ENCODE data around the gene AIRE. TPM values are rescaled to one million over a fixed set of nuclear protein-coding genes. Genes with fewer than 3 reads are reported as not detected.

AIRE gene
- total and polyA plus RNA-seq, 2 donors (not counting 1 experiment from before 2014, with no cell fraction given): not detected

DNA sequence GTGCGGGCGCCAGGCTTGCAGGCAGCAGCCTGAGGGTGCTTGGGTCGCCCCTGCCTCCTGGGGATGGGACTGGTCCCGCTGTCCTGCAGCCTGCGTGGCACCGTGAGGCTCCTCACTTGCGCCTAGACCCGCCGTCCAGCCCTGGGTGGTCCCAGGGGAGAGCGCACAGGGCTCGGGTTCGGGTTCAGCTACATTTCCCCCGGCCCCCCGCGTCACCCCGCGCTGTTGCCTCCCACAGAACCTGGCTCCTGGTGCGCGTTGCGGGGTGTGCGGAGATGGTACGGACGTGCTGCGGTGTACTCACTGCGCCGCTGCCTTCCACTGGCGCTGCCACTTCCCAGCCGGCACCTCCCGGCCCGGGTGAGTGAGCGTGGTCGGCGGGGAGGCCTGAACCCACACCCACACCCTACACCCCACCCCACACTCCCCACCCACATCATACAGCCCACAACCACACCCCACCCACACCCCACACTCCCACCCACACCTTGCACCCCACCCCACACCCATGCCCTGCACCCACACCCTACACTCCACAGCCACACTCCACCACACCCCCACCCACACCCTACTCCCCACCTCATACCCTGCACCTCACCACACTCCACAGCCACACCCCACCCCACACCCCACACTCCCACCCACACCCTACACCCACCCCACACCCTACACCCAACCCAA lies 8.0 kb downstream of the AIRE start:
- Histone ChIP-seq H2AFZ (ENCODE audit: low read length) (no peak overlapping the region), H3K79me2 (ENCODE audit: control insufficient read depth, insufficient read depth, low read length) (no peaks in the 10 kb centered on the region), H3K4me2 (ENCODE audit: extremely low read depth, insufficient read depth, low read length) (no peak overlapping the region), H3K9me3 (ENCODE audit: control insufficient read depth, insufficient read depth, low read depth, low read length) (no peaks in the 10 kb centered on the region), H3K36me3 (ENCODE audit: control insufficient read depth, insufficient read depth, low read length) (no peaks in the 10 kb centered on the region), H3K27ac (ENCODE audit: insufficient read depth, low read length) (no peak overlapping the region), H3K4me1 (ENCODE audit: control insufficient read depth, extremely low read depth, insufficient read depth, low read length) (no peaks in the 10 kb centered on the region), H3K4me3 (replicated peaks in 1 of 4; ENCODE audit: control extremely low read depth in 1 of 4, insufficient read depth in 1 of 4, low read depth in 3 of 4, low read length in 4 of 4) (no peak overlapping the region), H3K27me3 (ENCODE audit: control insufficient read depth, insufficient read depth, low read length) (no peaks in the 10 kb centered on the region), H4K20me1 (ENCODE audit: control insufficient read depth, extremely low read depth, insufficient read depth, low read length) (no peaks in the 10 kb centered on the region), H3K9ac (ENCODE audit: insufficient read depth, low read length) (no peak overlapping the region)
- TF ChIP-seq EZH2 (IDR thresholded peaks at IDR 0.05; ENCODE audit: low read length, missing control alignments): no peak
- TF ChIP-seq CTCF (conservative IDR thresholded peaks at IDR 0.05 in 1 of 2, IDR thresholded peaks at IDR 0.05 in 1 of 2; ENCODE audit: low read depth in 1 of 2, low read length in 2 of 2): no peak
- DNase-seq (ENCODE audit: low read depth in 2 of 2): no peak

GRCh38 chr21:44294391-44295162 lies 8.9 kb downstream of the AIRE start:
- H3K27me3 ChIP-seq (ENCODE audit: control insufficient read depth, insufficient read depth, low read length): no peaks in the 10 kb centered on the region
- DNase-seq (ENCODE audit: low read depth in 2 of 2): peak in 1 of 2 donors; percentile 53
- H3K9me3 ChIP-seq (ENCODE audit: control insufficient read depth, insufficient read depth, low read depth, low read length): no peaks in the 10 kb centered on the region
- TF ChIP-seq EZH2 (IDR thresholded peaks at IDR 0.05; ENCODE audit: low read length, missing control alignments): no peak
- TF ChIP-seq CTCF (conservative IDR thresholded peaks at IDR 0.05 in 1 of 2, IDR thresholded peaks at IDR 0.05 in 1 of 2; ENCODE audit: low read depth in 1 of 2, low read length in 2 of 2): no peak
- H3K79me2 ChIP-seq (ENCODE audit: control insufficient read depth, insufficient read depth, low read length): no peaks in the 10 kb centered on the region
- H4K20me1 ChIP-seq (ENCODE audit: control insufficient read depth, extremely low read depth, insufficient read depth, low read length): no peaks in the 10 kb centered on the region
- H3K4me2 ChIP-seq (ENCODE audit: extremely low read depth, insufficient read depth, low read length): no peak overlapping the region
- H3K27ac ChIP-seq (ENCODE audit: insufficient read depth, low read length): no peak overlapping the region
- H3K36me3 ChIP-seq (ENCODE audit: control insufficient read depth, insufficient read depth, low read length): no peaks in the 10 kb centered on the region
- no peak overlapping the region for H3K4me3 ChIP-seq (replicated peaks in 1 of 4; ENCODE audit: control extremely low read depth in 1 of 4, insufficient read depth in 1 of 4, low read depth in 3 of 4, low read length in 4 of 4)
- peaks cover 2% of the 10 kb centered on the region for H3K4me1 ChIP-seq (ENCODE audit: control insufficient read depth, extremely low read depth, insufficient read depth, low read length)
- H3K9ac ChIP-seq (ENCODE audit: insufficient read depth, low read length): no peak overlapping the region
- no peak overlapping the region for H2AFZ ChIP-seq (ENCODE audit: low read length)

DNA sequence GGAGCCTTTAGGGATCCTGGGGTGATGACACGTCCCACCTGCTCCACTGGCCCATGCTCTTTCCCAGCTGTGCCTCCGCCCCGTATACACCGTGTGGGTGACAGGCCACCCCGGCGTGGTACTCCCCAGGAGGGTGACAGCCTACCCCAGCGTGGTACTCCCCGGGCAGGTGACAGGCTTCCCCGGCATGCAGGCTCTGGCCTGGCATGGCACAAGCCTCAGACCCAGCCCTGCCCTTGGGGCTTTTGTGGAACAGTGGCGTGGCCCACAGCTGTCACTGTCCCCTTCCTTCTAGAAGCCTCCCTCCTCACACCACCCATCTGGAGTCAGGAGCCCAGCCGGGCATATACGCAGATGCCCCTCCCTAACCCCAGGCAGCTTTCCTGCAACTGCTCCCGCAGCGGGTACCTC lies 9.5 kb downstream of the AIRE start:
- TF ChIP-seq EZH2 (IDR thresholded peaks at IDR 0.05; ENCODE audit: low read length, missing control alignments): no peak
- no peak for TF ChIP-seq CTCF (conservative IDR thresholded peaks at IDR 0.05 in 1 of 2, IDR thresholded peaks at IDR 0.05 in 1 of 2; ENCODE audit: low read depth in 1 of 2, low read length in 2 of 2)
- H3K9me3 ChIP-seq (ENCODE audit: control insufficient read depth, insufficient read depth, low read depth, low read length): no peaks in the 10 kb centered on the region
- H3K4me1 ChIP-seq (ENCODE audit: control insufficient read depth, extremely low read depth, insufficient read depth, low read length): peaks cover 2% of the 10 kb centered on the region
- no peaks in the 10 kb centered on the region for H3K36me3 ChIP-seq (ENCODE audit: control insufficient read depth, insufficient read depth, low read length)
- no peak overlapping the region for H3K4me3 ChIP-seq (replicated peaks in 1 of 4; ENCODE audit: control extremely low read depth in 1 of 4, insufficient read depth in 1 of 4, low read depth in 3 of 4, low read length in 4 of 4)
- H3K4me2 ChIP-seq (ENCODE audit: extremely low read depth, insufficient read depth, low read length): no peak overlapping the region
- no peak overlapping the region for H2AFZ ChIP-seq (ENCODE audit: low read length)
- no peak for DNase-seq (ENCODE audit: low read depth in 2 of 2)
- no peaks in the 10 kb centered on the region for H3K79me2 ChIP-seq (ENCODE audit: control insufficient read depth, insufficient read depth, low read length)
- no peak overlapping the region for H3K9ac ChIP-seq (ENCODE audit: insufficient read depth, low read length)
- no peaks in the 10 kb centered on the region for H4K20me1 ChIP-seq (ENCODE audit: control insufficient read depth, extremely low read depth, insufficient read depth, low read length)
- no peaks in the 10 kb centered on the region for H3K27me3 ChIP-seq (ENCODE audit: control insufficient read depth, insufficient read depth, low read length)
- no peak overlapping the region for H3K27ac ChIP-seq (ENCODE audit: insufficient read depth, low read length)

Data from fibroblast of lung (primary cell).